ENCODE data around the gene EGFR. TPM values are rescaled to one million over a fixed set of nuclear protein-coding genes. Genes with fewer than 3 reads are reported as not detected.

The EGFR gene
- total RNA-seq, 4 donors from 2014 or later, result 224 to 292 (median 233) TPM

DNA sequence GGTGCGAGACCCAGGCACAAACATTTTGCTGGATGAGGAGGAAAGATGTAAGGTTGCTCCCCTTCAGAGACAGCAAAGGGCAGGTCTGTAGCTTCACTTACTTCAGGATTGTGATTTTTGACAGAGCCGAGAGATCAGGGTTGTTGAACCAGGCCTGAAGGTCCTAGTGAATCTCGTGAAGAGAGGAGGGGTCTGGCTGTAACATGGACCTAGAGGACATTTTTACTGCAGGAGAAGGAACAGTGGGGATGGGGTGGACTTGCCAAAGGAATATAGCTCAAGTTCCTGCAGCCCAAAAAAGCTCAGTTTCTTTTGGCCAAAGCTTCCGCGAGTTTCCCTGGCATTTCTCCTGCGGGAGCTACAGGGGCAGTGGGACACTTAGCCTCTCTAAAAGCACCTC is 976 bp upstream of the EGFR start:
- WGBS, 2 donors, result 45 to 56% methylated on average over 6 of the region's 6 CpGs
- no peak overlapping the region for H3K4me3 ChIP-seq (ENCODE audit: low read depth, poor library complexity, severe bottlenecking)
- DNase-seq (ENCODE audit: low spot score in 2 of 2), result no peak
- intact Hi-C loops (cut with DNase I; ENCODE audit: low total_unique reads), result no loop called here
- no peak for TF ChIP-seq POLR2A (IDR thresholded peaks at IDR 0.05)
- TF ChIP-seq, protein P1, sequence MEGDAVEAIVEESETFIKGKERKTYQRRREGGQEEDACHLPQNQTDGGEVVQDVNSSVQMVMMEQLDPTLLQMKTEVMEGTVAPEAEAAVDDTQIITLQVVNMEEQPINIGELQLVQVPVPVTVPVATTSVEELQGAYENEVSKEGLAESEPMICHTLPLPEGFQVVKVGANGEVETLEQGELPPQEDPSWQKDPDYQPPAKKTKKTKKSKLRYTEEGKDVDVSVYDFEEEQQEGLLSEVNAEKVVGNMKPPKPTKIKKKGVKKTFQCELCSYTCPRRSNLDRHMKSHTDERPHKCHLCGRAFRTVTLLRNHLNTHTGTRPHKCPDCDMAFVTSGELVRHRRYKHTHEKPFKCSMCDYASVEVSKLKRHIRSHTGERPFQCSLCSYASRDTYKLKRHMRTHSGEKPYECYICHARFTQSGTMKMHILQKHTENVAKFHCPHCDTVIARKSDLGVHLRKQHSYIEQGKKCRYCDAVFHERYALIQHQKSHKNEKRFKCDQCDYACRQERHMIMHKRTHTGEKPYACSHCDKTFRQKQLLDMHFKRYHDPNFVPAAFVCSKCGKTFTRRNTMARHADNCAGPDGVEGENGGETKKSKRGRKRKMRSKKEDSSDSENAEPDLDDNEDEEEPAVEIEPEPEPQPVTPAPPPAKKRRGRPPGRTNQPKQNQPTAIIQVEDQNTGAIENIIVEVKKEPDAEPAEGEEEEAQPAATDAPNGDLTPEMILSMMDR (IDR thresholded peaks at IDR 0.05), result no peak

DNA sequence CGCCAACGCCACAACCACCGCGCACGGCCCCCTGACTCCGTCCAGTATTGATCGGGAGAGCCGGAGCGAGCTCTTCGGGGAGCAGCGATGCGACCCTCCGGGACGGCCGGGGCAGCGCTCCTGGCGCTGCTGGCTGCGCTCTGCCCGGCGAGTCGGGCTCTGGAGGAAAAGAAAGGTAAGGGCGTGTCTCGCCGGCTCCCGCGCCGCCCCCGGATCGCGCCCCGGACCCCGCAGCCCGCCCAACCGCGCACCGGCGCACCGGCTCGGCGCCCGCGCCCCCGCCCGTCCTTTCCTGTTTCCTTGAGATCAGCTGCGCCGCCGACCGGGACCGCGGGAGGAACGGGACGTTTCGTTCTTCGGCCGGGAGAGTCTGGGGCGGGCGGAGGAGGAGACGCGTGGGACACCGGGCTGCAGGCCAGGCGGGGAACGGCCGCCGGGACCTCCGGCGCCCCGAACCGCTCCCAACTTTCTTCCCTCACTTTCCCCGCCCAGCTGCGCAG is 424 bp downstream of the EGFR start:
- 0 to 1% methylated on average over 8 to 24 of the region's 70 CpGs for WGBS, 2 donors
- intact Hi-C loops (cut with DNase I; ENCODE audit: low total_unique reads), result no loop called here
- H3K4me3 ChIP-seq (ENCODE audit: low read depth, poor library complexity, severe bottlenecking), result peak overlapping the region; percentile 71
- peak in 1 of 2 donors; percentile 95 for DNase-seq (ENCODE audit: low spot score in 2 of 2)
- TF ChIP-seq, protein P1 (IDR thresholded peaks at IDR 0.05), result no peak
- no peak for TF ChIP-seq POLR2A (IDR thresholded peaks at IDR 0.05)

DNA sequence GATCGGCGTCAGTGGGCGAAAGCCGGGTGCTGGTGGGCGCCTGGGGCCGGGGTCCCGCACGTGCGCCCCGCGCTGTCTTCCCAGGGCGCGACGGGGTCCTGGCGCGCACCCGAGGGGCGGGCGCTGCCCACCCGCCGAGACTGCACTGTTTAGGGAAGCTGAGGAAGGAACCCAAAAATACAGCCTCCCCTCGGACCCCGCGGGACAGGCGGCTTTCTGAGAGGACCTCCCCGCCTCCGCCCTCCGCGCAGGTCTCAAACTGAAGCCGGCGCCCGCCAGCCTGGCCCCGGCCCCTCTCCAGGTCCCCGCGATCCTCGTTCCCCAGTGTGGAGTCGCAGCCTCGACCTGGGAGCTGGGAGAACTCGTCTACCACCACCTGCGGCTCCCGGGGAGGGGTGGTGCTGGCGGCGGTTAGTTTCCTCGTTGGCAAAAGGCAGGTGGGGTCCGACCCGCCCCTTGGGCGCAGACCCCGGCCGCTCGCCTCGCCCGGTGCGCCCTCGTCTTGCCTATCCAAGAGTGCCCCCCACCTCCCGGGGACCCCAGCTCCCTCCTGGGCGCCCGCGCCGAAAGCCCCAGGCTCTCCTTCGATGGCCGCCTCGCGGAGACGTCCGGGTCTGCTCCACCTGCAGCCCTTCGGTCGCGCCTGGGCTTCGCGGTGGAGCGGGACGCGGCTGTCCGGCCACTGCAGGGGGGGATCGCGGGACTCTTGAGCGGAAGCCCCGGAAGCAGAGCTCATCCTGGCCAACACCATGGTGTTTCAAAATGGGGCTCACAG is 1.1 kb downstream of the EGFR start:
- intact Hi-C loops (cut with DNase I; ENCODE audit: low total_unique reads), result loop anchor here (10.0 kb wide), 1 partner anchor 95 kb away; no protein-coding TSS in a partner anchor
- no peak for TF ChIP-seq POLR2A (IDR thresholded peaks at IDR 0.05)
- TF ChIP-seq, protein P1 (IDR thresholded peaks at IDR 0.05), result no peak
- DNase-seq (ENCODE audit: low spot score in 2 of 2), result peak in 1 of 2 donors; percentile 91

DNA sequence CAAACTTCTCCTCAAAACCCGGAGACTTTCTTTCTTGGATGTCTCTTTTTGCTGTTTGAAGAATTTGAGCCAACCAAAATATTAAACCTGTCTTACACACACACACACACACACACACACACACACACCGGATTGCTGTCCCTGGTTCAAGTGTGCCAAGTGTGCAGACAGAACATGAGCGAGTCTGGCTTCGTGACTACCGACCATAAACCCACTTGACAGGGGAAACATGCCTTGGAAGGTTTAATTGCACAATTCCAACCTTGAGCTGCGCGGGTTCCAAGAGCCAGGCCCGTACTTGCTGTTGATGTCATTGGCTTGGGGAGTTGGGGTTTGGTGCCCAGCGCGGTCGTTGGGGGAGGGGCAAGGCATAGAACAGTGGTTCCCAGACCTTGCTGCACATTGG is 1.7 kb downstream of the EGFR start:
- H3K4me3 ChIP-seq (ENCODE audit: low read depth, poor library complexity, severe bottlenecking), result peak overlapping the region; percentile 71
- intact Hi-C loops (cut with DNase I; ENCODE audit: low total_unique reads), result loop anchor here (10.0 kb wide), 1 partner anchor 94 kb away; no protein-coding TSS in a partner anchor
- TF ChIP-seq, protein P1 (IDR thresholded peaks at IDR 0.05), result no peak
- no peak for TF ChIP-seq POLR2A (IDR thresholded peaks at IDR 0.05)
- WGBS, 2 donors, result 18 to 39% methylated on average over 11 of the region's 11 CpGs
- peak; percentile 85 to 93 for DNase-seq (ENCODE audit: low spot score in 2 of 2)

More for the DNA sequence above, 1.1 kb downstream of the EGFR start:
- 0 to 1% methylated on average over 42 to 46 of the region's 78 CpGs for WGBS, 2 donors
- peak overlapping the region; percentile 71 for H3K4me3 ChIP-seq (ENCODE audit: low read depth, poor library complexity, severe bottlenecking)

DNA sequence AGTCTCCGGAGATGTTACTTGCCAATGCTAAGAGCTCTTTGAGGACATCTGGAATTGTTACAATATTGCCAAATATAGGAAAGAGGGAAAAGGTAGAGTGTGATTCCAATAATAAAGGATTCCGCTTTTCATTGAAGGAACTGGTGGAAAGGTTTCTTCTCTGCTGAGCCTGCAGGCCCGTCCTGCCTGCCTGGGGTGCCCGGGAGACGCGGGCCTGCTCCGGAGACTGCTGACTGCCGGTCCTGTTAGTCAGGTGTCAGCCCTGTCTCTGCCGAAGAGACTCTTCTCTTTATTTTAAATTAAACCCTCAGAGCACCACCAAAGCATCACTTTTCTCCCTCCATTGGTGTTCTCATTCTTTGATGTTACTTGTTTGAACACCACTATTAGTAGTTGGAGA is 2.2 kb downstream of the EGFR start:
- H3K4me3 ChIP-seq (ENCODE audit: low read depth, poor library complexity, severe bottlenecking), result peak overlapping the region; percentile 71
- intact Hi-C loops (cut with DNase I; ENCODE audit: low total_unique reads), result loop anchor here (10.0 kb wide), 1 partner anchor 94 kb away; no protein-coding TSS in a partner anchor
- DNase-seq (ENCODE audit: low spot score in 2 of 2), result no peak
- TF ChIP-seq, protein P1 (IDR thresholded peaks at IDR 0.05), result no peak
- TF ChIP-seq POLR2A (IDR thresholded peaks at IDR 0.05), result no peak
- WGBS, 2 donors, result 33 to 42% methylated on average over 9 of the region's 9 CpGs

Measured in lower leg skin (tissue), 4 donors.